Hematopoietic multipotent progenitor cell treated with erythropoietin and hydrocortisone succinate and interleukin-3 and kit ligand, for 8 days (in vitro differentiated cells): ENCODE data around the gene SOBP.

Experiments used
- DNase-seq: peaks from one replicate; pipeline ENCODE4 v3.0.0-alpha.2; 2015

SOBP gene

DNA sequence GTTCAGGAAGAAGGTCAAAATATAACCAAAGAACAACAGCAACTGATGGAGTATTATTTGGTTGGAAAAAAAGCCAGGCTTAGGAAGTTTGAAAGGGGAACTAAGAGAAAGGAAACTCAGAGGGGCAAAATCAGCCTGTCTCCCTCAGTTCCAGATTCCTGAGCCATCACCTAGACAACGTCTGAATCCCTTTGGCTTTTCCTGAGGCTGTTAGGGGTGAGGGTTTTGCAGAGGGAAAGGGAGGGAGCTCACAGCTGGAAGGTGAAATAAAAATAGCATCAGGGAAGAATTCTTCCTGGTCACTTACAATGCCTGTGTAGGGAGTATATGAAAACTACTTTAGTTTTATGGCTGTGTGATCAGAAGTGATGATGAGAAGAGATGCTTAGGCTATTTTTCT is 100.5 kb downstream of the SOBP start:
- no peak for DNase-seq

GRCh38 chr6:107591346-107591745 is 101.4 kb downstream of the SOBP start:
- no peak for DNase-seq

- DNase-seq = no peak
Measured at GRCh38 chr6:107592806-107593205, 102.9 kb downstream of the SOBP start.

DNA sequence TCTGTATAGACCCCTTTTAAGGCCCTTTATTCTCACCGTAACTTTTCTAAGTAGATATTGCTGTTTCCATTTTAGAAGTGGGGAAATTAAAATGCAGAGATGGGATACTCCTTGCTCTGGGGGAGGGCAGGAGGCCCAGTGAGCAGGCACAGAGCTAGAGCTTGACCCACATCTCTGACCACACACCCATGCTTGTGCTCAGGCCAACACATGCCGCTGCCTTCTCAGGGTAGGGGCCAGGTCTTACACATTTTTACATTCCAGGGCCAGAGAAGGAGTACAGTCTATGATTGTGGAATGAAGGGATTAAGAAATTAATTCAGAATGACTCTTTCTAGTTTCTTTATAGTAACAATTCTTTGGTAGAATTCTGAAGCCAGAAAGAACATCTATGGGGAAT is 104.8 kb downstream of the SOBP start:
- DNase-seq = no peak

DNA sequence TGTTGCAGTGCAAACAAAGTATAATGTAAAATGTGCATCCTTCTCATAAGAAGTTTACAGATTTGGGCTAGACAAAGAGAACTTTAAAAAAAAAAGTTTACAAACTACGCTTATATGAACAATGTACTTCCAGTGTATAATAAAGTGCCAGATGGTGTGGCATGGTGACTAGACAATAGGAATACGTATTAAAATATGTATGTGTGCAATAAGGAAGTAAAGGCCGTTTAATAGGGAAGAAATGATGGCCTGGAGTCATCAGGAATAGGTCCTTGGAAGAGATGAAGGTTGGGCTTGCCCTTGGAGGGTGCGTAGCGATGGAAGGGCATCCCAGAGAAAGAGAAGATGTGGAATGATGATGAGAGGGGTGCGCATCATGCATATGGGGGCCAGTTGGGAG is 108.2 kb downstream of the SOBP start:
- no peak for DNase-seq

GRCh38 chr6:107599043-107599442 is 109.1 kb downstream of the SOBP start:
- DNase-seq = no peak

GRCh38 chr6:107600121-107600520 is 110.2 kb downstream of the SOBP start:
- DNase-seq = no peak

- no peak for DNase-seq
Measured at GRCh38 chr6:107600936-107601335, 111.0 kb downstream of the SOBP start.

DNA sequence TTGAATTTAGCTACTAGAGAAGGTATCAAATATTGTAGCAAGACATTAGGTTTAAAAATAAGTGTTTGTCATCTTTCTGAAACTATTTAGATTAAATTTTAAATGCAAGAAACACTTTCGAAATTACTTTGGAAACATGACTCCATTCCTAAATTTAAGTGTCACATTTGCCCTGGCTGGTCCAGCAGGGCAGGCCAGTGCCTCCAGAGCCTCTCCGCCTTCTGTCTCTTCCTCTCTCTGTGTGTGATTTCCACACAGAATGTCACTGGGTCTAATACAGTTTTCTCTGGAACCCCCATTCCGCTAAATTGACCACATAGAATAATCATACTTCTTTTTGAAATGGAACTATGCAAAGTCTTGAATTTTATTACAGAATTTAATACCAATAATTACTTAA is 111.5 kb downstream of the SOBP start:
- no peak for DNase-seq

GRCh38 chr6:107602321-107603005 is 112.5 kb downstream of the SOBP start:
- DNase-seq = no peak

DNA sequence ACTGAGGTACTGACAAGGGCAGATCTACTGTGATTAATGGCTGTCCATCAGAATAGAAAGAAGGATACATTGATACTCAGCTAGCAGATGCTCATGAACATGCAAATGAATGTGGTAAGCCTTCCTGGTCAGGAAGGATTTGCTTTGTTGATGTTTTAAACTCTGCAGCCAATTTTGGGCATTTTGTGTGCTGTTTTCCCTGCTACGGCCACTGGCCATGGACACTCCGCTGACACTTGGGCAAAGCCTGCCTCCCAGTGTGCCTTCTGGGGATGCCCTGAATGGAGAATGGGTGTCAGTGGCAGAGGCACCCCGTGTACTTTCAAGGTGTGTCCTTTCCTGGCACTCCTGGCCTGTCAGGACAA is 113.1 kb downstream of the SOBP start:
- no peak for DNase-seq

GRCh38 chr6:107604549-107604948 is 114.6 kb downstream of the SOBP start:
- no peak for DNase-seq

GRCh38 chr6:107606407-107606806 is 116.5 kb downstream of the SOBP start:
- no peak for DNase-seq

- no peak for DNase-seq
Measured at GRCh38 chr6:107607116-107607515, 117.2 kb downstream of the SOBP start.

DNA sequence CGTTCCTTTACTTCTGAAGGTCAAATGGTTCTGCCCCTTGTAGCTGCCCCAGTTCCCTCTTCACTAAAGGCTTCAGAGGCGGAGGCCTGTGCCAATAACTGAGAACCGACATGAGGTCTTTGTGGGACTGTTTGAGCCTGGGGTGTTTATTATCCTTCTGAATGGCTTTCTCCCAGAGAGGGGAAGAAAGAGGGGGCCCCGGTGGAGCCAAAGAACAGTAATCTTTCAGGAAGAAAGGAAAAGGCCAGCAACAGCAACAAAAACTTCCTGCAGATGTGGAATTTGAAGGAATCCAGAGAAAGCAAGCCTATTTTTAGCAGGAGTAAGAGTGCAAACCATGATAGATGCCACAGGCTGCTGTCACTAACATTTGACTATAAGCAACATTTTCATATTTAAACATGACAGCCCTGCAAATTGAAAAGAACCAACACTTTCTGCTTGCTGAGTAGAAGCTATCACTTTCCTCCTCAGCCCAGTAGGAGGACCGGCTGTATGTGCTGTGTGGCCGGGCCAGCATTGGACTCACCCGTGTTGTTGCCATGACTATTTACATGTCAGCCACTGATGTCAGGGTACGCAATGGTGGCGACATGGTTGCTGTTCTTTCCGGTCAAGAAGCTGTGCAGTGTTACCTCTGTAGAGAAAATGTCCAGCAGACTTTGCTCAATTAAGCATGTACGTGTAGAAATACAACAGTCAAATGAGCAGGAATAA is 121.3 kb downstream of the SOBP start:
- no peak for DNase-seq

- DNase-seq = no peak
Measured at GRCh38 chr6:107612762-107613415, 123.0 kb downstream of the SOBP start.

DNA sequence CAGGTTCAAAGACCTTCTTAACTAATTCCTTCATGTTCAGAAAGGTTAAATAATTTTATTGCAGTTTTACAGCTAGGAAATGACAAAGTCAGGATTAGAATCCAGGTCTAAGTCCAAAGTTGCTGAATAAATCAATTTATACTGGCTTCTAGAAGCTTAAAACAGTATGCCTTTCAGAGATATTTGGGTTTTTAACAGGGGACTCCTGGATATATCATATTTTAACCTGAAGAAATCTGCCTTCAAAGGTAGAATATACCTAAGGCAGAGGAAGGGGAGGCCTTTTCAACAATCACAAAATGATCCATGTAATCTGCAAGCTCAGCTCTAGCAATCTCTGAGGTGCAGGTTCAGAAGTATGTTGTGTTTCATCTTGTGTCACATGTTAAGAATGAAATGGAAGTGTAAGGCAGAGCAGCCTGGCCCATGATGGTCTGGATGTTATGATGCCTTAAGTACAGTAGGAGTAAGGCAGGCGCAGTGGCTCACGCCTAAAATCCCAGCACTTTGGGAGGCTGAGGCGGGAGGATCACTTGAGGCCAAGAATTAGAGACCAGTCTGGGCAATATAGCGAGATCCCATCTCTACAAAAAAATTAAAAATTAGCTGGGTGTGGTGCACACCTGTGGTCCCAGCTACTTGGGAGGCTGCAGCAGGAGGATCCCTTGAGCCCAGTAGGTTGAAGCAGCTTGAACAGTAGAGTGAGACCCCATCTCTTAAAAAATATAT is 123.9 kb downstream of the SOBP start:
- no peak for DNase-seq

DNA sequence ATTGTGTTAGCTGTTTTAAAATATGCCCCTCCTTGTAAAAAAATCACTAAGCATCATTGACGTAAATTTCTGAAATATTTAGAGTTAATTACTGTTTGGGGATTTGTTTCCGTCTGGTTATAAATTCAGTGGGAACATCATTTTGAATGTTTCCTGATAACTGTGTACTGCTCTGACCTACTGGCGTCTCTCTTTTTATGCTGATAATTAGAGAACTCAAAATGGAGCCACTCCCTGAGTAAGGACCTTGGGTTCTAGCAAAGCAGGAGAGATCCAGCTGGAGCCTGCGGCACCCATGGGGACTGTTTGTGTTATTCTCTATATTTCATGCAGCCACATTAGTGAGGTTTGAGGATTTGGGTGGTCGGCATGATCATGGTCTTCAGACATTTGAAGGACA is 124.9 kb downstream of the SOBP start:
- no peak for DNase-seq

- no peak for DNase-seq
Measured at GRCh38 chr6:107616775-107617174, 126.9 kb downstream of the SOBP start.

GRCh38 chr6:107617341-107617932 is 127.5 kb downstream of the SOBP start:
- no peak for DNase-seq

DNA sequence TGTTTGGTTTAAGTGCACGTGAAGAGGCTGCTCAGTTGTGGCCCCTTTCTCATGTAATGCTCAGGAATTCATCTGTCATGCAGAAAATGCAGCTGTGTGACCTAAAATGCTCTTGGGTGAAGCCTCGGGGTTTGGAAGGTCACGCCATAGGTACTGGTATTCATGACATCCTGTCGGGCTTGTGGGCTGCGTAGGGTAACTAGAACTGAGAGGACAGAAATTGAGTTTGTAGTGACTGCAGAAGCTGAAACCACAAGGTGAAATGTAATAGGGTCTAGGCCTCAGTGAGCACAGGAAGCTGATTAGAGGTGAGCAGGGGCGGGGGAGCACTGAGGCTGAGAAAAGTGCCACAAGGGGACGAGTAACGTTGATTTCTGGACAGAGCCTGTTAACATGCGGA is 128.8 kb downstream of the SOBP start:
- DNase-seq = no peak

DNA sequence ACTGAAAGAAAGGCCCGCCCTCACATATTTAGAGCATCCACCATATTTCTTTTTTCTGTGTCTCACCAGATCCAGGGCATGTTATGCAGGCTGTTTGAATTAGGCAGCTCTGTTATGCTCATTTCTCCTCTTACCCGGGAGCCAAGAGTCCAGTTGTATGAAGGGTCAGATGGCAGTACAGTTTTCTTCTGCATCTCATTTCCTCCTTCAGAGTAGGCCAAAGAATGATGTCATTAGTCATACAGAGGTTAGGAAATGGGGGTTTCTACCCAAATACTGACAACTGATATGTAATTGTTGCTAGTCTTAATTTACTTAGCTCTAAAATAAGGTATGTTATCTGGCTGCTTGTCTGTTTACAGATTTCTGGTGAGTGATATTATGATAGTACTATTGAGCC is 130.8 kb downstream of the SOBP start:
- no peak for DNase-seq

DNA sequence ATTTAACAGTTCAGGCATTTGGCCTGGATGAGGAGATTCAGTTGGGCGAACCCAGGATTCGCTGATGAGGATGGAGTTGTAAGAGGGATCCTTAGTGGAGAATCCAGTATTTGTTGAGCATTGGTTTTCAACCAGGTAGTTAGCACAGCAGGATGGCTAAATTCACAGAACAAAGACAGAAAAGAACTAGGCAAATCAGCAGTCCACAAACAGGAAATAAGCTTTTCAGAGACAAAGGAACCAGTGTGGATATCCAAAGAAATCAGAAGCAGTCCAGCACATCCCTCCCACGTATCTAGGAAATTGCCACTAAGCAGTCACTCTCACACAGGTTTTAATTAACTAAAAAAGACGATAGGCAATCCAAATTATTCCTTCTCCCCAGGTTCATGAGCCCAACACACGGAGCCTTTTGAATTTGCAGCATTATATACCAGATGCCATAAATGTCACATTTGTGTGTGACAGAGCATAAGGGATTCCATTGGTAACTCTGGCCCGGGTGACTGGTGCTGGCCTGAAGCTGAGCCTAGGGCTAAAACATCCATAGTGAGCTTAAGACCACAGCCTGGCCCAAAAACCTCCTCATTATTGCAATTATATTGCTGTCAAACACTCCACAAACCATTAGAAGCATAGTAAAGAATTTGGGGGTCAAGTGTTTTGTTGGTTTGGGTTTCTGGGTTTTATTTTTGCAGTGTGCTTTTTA is 131.5 kb downstream of the SOBP start:
- no peak for DNase-seq
